ENCODE results near the gene ANKS4B.

GRCh38 chr16:21203155-21203797, 30.2 kb upstream of the ANKS4B start:
- no peak for TF ChIP-seq POLR2A (IDR thresholded peaks at IDR 0.05; ENCODE audit: low read length)
- no peak for TF ChIP-seq GATA1 (IDR thresholded peaks at IDR 0.05; ENCODE audit: low read depth, low read length)
